Mesendoderm (in vitro differentiated cells): ENCODE measurements around the gene TTL.

ENCODE experiments used
- DNase-seq: peaks from one replicate; pipeline ENCODE4 v3.0.0; 2013
- H2AK5ac ChIP-seq: 2 replicates; pipeline ENCODE4 v1.6.1; 2013; ENCODE audit warnings: low read length, inconsistent platforms
- H2BK120ac ChIP-seq: 2 replicates; pipeline ENCODE4 v1.6.1; 2013; ENCODE audit warnings: low read depth, mild to moderate bottlenecking, low read length, moderate library complexity, mixed read lengths
- H2BK15ac ChIP-seq: replicated peaks from 2 replicates; pipeline ENCODE4 v1.6.1; 2013; ENCODE audit warnings: low read depth, mild to moderate bottlenecking, moderate library complexity
- H2BK5ac ChIP-seq: 2 replicates; pipeline ENCODE4 v1.6.1; 2013; ENCODE audit warnings: low read length, inconsistent platforms
- H3K18ac ChIP-seq: 2 replicates; pipeline ENCODE4 v1.6.1; 2013; ENCODE audit warnings: mild to moderate bottlenecking, low read length, mixed read lengths
- H3K23ac ChIP-seq: one replicate; pipeline ENCODE4 v1.6.1; 2013; ENCODE audit warnings: low read length
- H3K27ac ChIP-seq: 2 replicates; pipeline ENCODE4 v1.5.1; 2013; ENCODE audit warnings: low read depth, mild to moderate bottlenecking, inconsistent platforms, low read length, moderate library complexity
- H3K27me3 ChIP-seq: 2 replicates; pipeline ENCODE4 v1.6.1; 2013; ENCODE audit warnings: low read length, control low read depth, mild to moderate bottlenecking, inconsistent platforms; ENCODE audit not compliant: insufficient read depth, poor library complexity
- H3K36me3 ChIP-seq: 2 replicates; pipeline ENCODE4 v1.6.1; 2013; ENCODE audit warnings: low read length, inconsistent platforms; ENCODE audit not compliant: control insufficient read depth, insufficient read depth
- H3K4ac ChIP-seq: one replicate; pipeline ENCODE4 v1.6.1; 2013; ENCODE audit warnings: low read depth, mild to moderate bottlenecking, low read length, moderate library complexity
- H3K4me1 ChIP-seq: 2 replicates; pipeline ENCODE4 v1.6.1; 2013; ENCODE audit warnings: low read depth, low read length, inconsistent platforms; ENCODE audit not compliant: control insufficient read depth
- H3K4me2 ChIP-seq: 2 replicates; pipeline ENCODE4 v1.6.1; 2013; ENCODE audit warnings: low read length
- H3K4me3 ChIP-seq: 2 replicates; pipeline ENCODE4 v1.5.1; 2013; ENCODE audit warnings: mild to moderate bottlenecking, low read length
- H3K56ac ChIP-seq: one replicate; pipeline ENCODE4 v1.6.1; 2013; ENCODE audit warnings: low read length
- H3K79me1 ChIP-seq: 2 replicates; pipeline ENCODE4 v1.6.1; 2013; ENCODE audit warnings: low read length, inconsistent platforms
- H3K79me2 ChIP-seq: 2 replicates; pipeline ENCODE4 v1.6.1; 2013; ENCODE audit warnings: mild to moderate bottlenecking, low read length; ENCODE audit not compliant: control insufficient read depth, insufficient read depth
- H3K9ac ChIP-seq: 2 replicates; pipeline ENCODE4 v1.6.1; 2013; ENCODE audit warnings: low read length, inconsistent platforms
- H4K5ac ChIP-seq: one replicate; pipeline ENCODE4 v1.6.1; 2013; ENCODE audit warnings: low read length
- H4K8ac ChIP-seq: one replicate; pipeline ENCODE4 v1.6.1; 2013; ENCODE audit warnings: low read depth, mild to moderate bottlenecking, control low read depth, low read length, moderate library complexity
- WGBS: extraction: QIAGEN DNeasy Blood & Tissue Kit; methylation state at CpG from one replicate; pipeline ENCODE4 v1.1.7; 2013; ENCODE audit warnings: low lambda C conversion rate, missing lambda C conversion rate; ENCODE audit not compliant: insufficient coverage; ENCODE audit errors: extremely low coverage; 5-methylcytosine and 5-hydroxymethylcytosine counted together

Gene TTL

DNA sequence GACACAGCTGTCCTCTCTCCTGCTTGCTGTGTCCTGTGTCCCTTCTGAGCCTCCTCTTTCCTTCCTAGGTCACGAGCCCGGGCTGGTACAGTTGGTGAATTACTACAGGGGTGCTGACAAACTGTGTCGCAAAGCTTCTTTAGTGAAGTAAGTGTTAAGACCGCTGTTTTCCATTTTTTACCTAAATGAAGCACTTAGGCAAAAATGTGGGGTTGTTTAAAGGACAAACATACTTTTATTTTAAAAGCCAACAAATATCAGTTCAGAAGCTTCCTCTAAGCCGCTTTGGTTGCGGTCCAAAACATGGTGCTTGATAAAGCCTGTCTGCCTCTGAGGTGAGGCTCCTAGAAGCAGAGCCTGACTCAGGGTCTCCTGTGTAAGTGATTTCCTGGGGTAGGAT is 3.9 kb downstream of the TTL start:
- no peak overlapping the region for H3K9ac ChIP-seq
- H3K79me2 ChIP-seq: peaks cover 26% of the 10 kb centered on the region
- no peak overlapping the region for H2AK5ac ChIP-seq
- no peak overlapping the region for H2BK15ac ChIP-seq
- no peak overlapping the region for H3K23ac ChIP-seq
- H3K36me3 ChIP-seq: peaks cover 2% of the 10 kb centered on the region
- no peak overlapping the region for H3K4me3 ChIP-seq
- WGBS: no CpG with 5 or more reads among the region's 6 CpGs
- H2BK5ac ChIP-seq: no peak overlapping the region
- H4K5ac ChIP-seq: no peak overlapping the region
- H3K18ac ChIP-seq: no peak overlapping the region
- no peaks in the 10 kb centered on the region for H3K4me1 ChIP-seq
- peaks cover 22% of the 10 kb centered on the region for H3K79me1 ChIP-seq
- no peak overlapping the region for H3K27ac ChIP-seq
- no peak for DNase-seq
- no peaks in the 10 kb centered on the region for H3K27me3 ChIP-seq
- H3K4ac ChIP-seq: no peak overlapping the region
- no peak overlapping the region for H4K8ac ChIP-seq
- no peak overlapping the region for H3K56ac ChIP-seq
- H2BK120ac ChIP-seq: no peak overlapping the region
- H3K4me2 ChIP-seq: no peak overlapping the region

DNA sequence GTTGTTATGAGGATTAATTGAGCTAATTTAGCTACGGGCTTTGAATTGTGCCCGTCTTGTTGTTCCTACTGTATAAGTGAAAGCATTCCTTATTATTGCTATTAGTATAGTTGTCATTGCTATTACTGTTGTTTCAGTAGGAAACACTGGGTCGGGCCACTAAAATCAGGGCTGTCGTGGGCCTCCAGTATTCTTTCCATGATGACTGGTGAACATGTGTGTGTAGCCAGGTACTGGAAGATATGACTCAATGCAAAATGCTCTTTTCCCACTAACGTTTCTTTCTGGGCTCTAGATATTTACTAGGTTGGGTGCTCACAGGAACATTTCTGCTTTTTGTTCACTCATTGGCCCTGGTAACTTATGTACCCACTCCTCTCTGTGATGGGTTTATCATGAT is 4.9 kb downstream of the TTL start:
- Histone ChIP-seq H2BK120ac (no peak overlapping the region), H3K4me2 (no peak overlapping the region), H4K8ac (no peak overlapping the region), H2BK15ac (no peak overlapping the region), H4K5ac (no peak overlapping the region), H3K56ac (no peak overlapping the region), H3K4me1 (no peaks in the 10 kb centered on the region), H3K4me3 (no peak overlapping the region), H3K23ac (no peak overlapping the region), H3K27me3 (no peaks in the 10 kb centered on the region), H3K79me2 (peaks cover 26% of the 10 kb centered on the region), H3K27ac (no peak overlapping the region), H3K4ac (no peak overlapping the region), H2BK5ac (no peak overlapping the region), H3K9ac (no peak overlapping the region), H3K79me1 (peaks cover 23% of the 10 kb centered on the region), H3K18ac (no peak overlapping the region), H3K36me3 (peaks cover 2% of the 10 kb centered on the region), H2AK5ac (no peak overlapping the region)
- WGBS: no CpG with 5 or more reads among the region's 5 CpGs
- no peak for DNase-seq

DNA sequence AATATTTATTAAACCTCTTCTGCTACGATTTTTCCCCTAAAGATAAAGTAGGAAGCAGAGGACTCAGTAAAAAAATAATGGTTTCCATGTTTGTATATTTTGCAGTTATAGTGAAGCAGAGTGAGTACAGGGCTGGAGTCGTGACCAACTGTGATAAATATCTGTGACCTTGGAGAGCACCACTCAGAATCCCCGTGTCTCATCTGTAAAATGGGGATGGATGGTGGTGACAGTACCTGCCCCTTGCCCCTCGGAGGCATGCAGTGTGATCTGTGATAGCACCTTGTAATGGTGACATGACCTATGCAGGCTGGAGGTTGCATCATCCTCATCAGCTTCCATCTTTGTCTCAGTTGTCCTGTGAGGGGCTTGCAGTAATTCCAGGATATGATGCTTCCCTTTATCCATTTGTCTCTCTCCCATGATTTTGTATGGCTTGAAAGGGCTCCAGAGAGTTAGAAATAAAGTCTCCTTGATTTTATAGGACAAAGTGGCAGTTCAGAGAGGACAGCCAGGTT is 5.5 kb downstream of the TTL start:
- Histone ChIP-seq H2BK5ac (no peak overlapping the region), H3K4ac (no peak overlapping the region), H3K9ac (no peak overlapping the region)

DNA sequence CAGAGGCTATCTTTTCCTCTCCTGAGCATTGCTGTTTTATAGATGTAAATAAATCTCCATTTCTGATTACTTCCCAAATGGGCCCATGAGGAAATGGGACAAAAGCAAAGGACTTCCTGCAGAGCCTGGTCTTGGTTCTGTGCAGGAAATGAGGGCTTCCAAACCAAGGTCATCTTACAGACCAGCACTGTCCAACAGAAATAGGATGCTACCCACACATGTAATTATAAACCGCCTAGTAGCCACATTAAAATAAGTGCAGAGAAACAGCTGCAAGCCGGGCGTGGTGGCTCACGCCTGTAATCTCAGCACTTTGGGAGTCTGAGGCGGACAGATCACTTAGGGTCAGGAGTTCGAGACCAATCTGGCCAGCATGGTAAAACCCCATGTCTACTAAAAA is 6.2 kb downstream of the TTL start:
- DNase-seq: no peak
- no peak overlapping the region for H3K27ac ChIP-seq
- H3K23ac ChIP-seq: no peak overlapping the region
- no peak overlapping the region for H3K56ac ChIP-seq
- no peaks in the 10 kb centered on the region for H3K4me1 ChIP-seq
- H2BK120ac ChIP-seq: no peak overlapping the region
- H2AK5ac ChIP-seq: no peak overlapping the region
- no CpG with 5 or more reads among the region's 6 CpGs for WGBS
- H3K79me2 ChIP-seq: peaks cover 23% of the 10 kb centered on the region
- peaks cover 2% of the 10 kb centered on the region for H3K36me3 ChIP-seq
- H2BK15ac ChIP-seq: no peak overlapping the region
- no peak overlapping the region for H3K4ac ChIP-seq
- no peak overlapping the region for H3K4me3 ChIP-seq
- H3K27me3 ChIP-seq: no peaks in the 10 kb centered on the region
- no peak overlapping the region for H3K4me2 ChIP-seq
- H3K79me1 ChIP-seq: peaks cover 23% of the 10 kb centered on the region
- no peak overlapping the region for H4K8ac ChIP-seq
- H3K18ac ChIP-seq: no peak overlapping the region
- H4K5ac ChIP-seq: no peak overlapping the region
- H3K9ac ChIP-seq: no peak overlapping the region
- no peak overlapping the region for H2BK5ac ChIP-seq

More for the DNA sequence above, 5.5 kb downstream of the TTL start:
- Histone ChIP-seq H3K27me3 (no peaks in the 10 kb centered on the region), H2AK5ac (no peak overlapping the region), H2BK120ac (no peak overlapping the region), H4K8ac (no peak overlapping the region), H4K5ac (no peak overlapping the region), H3K4me2 (no peak overlapping the region), H3K56ac (no peak overlapping the region), H3K23ac (no peak overlapping the region), H3K36me3 (peaks cover 2% of the 10 kb centered on the region), H2BK15ac (no peak overlapping the region), H3K27ac (no peak overlapping the region), H3K79me1 (peaks cover 24% of the 10 kb centered on the region), H3K4me1 (no peaks in the 10 kb centered on the region), H3K18ac (no peak overlapping the region), H3K4me3 (no peak overlapping the region), H3K79me2 (peaks cover 26% of the 10 kb centered on the region)
- no peak for DNase-seq
- WGBS: no CpG with 5 or more reads among the region's 4 CpGs

DNA sequence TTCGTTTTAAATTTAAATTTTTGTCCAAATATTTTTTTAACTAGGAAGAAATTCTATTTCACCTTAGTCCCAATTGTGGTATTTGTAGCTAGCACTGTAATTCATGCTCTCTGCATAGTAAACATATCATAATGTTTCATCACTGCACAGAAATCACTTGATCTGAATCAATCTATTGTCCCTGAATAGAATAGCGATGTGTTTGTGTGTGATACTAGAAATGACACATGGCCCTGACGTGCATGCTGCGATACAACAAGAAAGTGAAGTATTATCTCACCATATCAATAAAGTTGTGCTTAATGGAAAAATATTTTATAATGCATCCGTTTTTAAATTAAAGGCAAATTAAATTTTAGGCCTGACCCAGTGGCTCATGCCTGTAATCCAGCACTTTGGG is 10.0 kb downstream of the TTL start:
- Histone ChIP-seq H3K23ac (no peak overlapping the region), H2AK5ac (no peak overlapping the region), H3K56ac (no peak overlapping the region), H3K4me3 (no peak overlapping the region), H4K5ac (no peak overlapping the region), H3K9ac (no peak overlapping the region), H2BK120ac (no peak overlapping the region), H2BK5ac (no peak overlapping the region), H3K27ac (no peak overlapping the region), H3K18ac (no peak overlapping the region), H3K79me2 (peaks cover 5% of the 10 kb centered on the region), H4K8ac (no peak overlapping the region), H3K27me3 (no peaks in the 10 kb centered on the region), H3K4me2 (no peak overlapping the region), H3K79me1 (peaks cover 13% of the 10 kb centered on the region), H3K4me1 (no peaks in the 10 kb centered on the region), H2BK15ac (no peak overlapping the region), H3K4ac (no peak overlapping the region), H3K36me3 (peaks cover 3% of the 10 kb centered on the region)
- WGBS: no CpG with 5 or more reads among the region's 5 CpGs
- no peak for DNase-seq

DNA sequence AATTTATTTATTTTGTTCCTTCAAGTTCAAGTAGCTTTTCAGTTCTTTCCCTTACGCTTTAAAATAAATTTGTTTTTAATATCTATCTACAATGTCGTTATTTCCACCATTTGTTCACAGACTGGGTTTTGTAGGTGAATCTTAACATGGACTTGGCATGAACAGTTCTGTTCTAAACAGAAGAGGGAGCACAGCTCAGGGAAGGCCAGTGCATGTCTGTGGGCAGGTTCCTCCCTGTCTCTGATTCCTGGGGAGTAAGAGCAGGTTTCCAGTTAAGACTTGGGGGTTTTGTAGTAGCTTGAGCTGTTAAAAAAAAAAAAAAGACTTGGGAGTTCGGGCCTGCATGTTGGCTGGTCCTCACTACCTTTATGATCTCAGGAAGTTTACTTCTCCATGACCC is 11.1 kb downstream of the TTL start:
- H3K4me2 ChIP-seq: no peak overlapping the region
- H3K56ac ChIP-seq: no peak overlapping the region
- H3K27me3 ChIP-seq: no peaks in the 10 kb centered on the region
- no peak overlapping the region for H2BK5ac ChIP-seq
- H3K79me1 ChIP-seq: peaks cover 6% of the 10 kb centered on the region
- H2BK15ac ChIP-seq: no peak overlapping the region
- H2AK5ac ChIP-seq: no peak overlapping the region
- no peak overlapping the region for H3K23ac ChIP-seq
- no peak overlapping the region for H2BK120ac ChIP-seq
- peaks cover 2% of the 10 kb centered on the region for H3K79me2 ChIP-seq
- no peak overlapping the region for H4K5ac ChIP-seq
- no peak overlapping the region for H3K27ac ChIP-seq
- no peak overlapping the region for H3K9ac ChIP-seq
- no peak overlapping the region for H3K18ac ChIP-seq
- H3K4ac ChIP-seq: no peak overlapping the region
- H3K4me3 ChIP-seq: no peak overlapping the region
- peaks cover 3% of the 10 kb centered on the region for H3K36me3 ChIP-seq
- no peak overlapping the region for H4K8ac ChIP-seq
- no peaks in the 10 kb centered on the region for H3K4me1 ChIP-seq
- no CpG with 5 or more reads among the region's 3 CpGs for WGBS
- peak; percentile 40 for DNase-seq
